GM21528 (cell line): Measurements from ENCODE around the gene BABAM2.

Source experiments
- ATAC-seq: cut with Tn5 transposase; IDR thresholded peaks from one replicate; pipeline ENCODE4 v1.9.1; 2021; ENCODE audit warnings: mild to moderate bottlenecking, moderate library complexity; ENCODE audit not compliant: unreplicated experiment, low FRiP score

Gene BABAM2

DNA sequence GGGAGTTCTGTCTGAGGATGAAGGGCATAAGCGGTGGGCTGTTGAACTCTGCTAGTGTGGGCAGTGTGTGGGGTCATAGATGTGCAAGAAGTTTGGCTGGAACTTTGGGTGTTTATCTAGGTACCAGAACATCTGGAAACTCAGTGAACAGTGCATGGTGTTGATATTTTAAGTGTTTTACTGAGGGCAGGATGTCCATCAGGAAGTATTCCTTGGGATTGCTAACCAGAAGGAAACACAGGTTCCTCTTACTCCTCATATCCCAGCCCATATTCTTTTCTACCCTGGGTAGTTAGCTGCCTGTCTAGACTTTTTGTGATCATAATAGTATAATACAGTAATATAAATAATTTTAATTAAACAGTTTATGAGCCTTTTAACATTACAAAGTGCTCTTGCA lies 15.5 kb downstream of the BABAM2 start:
- ATAC-seq = no peak

GRCh38 chr2:27907547-27907946 lies 17.0 kb downstream of the BABAM2 start:
- no peak for ATAC-seq

GRCh38 chr2:27909901-27910300 lies 19.4 kb downstream of the BABAM2 start:
- ATAC-seq = no peak

- no peak for ATAC-seq
Observed at GRCh38 chr2:27911458-27912210, 21.1 kb downstream of the BABAM2 start.

GRCh38 chr2:27912512-27912911 lies 22.0 kb downstream of the BABAM2 start:
- ATAC-seq = no peak

- no peak for ATAC-seq
Observed at GRCh38 chr2:27914041-27914804, 23.7 kb downstream of the BABAM2 start.

GRCh38 chr2:27914805-27915175 lies 24.3 kb downstream of the BABAM2 start:
- ATAC-seq = no peak

- no peak for ATAC-seq
Observed at GRCh38 chr2:27915191-27915590, 24.7 kb downstream of the BABAM2 start.

GRCh38 chr2:27915874-27916273 lies 25.3 kb downstream of the BABAM2 start:
- no peak for ATAC-seq

- no peak for ATAC-seq
Observed at GRCh38 chr2:27916293-27916995, 25.9 kb downstream of the BABAM2 start.

DNA sequence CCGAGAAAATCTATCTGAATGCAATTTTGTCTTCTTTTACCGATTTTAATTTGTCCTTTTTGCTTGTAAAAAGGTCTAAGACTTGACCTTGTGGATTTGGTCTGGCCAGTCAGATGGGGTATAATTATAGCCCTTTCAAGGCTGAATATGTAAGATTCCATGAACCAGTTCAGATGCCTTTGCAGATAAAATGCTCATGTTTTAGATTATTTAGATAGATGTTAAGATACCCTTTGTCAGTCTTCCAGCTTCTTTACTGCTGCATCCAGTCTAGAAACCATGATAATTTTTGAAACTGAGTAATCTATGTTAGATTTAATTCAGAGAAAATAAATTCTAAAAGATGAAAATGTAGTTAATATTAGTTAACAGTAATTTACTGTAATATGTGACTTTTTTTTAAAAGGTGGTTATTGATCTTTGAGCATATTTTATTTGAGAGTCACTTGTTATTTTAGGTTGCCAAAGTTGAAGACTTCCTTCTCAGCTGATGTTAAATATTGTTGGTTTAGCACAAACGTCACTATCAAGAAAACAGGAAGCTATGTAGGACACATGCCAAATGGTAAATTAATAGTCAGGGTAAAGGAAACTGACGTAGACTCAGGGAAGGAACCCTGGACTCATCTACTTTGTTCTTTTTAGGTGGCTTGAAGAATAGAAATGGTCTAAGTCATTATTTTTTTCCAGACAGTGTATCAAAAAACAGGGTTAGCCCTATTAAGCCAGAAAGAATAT lies 29.8 kb downstream of the BABAM2 start:
- no peak for ATAC-seq

DNA sequence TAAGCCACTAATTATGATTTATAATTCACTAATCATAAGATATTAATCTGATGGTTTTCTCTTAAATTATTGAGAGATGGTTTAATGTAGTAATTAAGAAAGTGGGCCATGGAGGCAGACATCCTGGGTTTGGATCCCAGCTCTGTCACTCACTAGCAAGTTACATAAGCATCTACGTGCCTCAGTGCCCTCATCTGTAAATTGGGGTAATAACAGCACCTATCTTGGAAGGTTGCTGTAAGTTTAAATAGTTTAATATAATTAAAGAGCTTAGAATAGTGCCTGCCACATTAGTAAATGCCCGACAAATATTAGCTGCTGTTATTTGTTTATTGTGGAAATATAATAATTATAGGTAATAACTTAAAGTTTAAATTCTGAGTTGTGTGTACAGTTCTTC lies 30.9 kb downstream of the BABAM2 start:
- no peak for ATAC-seq

DNA sequence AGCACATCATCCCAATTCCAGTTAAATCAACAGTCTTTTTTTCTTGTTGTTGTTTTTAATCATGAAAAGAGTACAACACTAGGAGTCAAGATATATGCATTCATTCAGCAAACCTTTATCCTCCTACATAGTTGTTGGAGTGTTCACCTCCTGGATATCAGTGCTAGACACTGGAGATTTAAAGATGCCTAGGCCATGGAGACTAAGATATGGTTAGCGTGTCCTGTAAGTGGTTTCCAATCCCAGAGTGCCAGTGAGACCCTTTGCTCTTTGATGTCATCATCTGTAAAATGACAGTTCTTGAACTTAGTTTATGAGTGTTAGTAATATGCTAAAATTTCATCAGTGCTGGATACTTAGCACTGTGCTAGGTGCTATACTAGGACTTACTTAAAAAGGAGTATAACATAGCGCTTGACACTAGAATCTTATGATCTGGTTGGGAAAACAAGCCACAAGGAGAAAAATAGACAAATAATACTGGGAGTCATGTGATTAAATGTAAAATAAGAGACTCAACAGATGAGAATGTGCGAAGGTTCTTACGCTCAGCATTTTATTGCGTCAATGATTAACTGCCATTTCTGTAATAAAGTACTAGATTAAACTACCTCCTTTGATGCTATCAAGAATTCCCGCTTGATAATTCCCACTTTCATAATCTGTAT lies 31.5 kb downstream of the BABAM2 start:
- no peak for ATAC-seq

- ATAC-seq = no peak
Observed at GRCh38 chr2:27922842-27923241, 32.3 kb downstream of the BABAM2 start.

- no peak for ATAC-seq
Observed at GRCh38 chr2:27925766-27926472, 35.4 kb downstream of the BABAM2 start.

- ATAC-seq = no peak
Observed at GRCh38 chr2:27929916-27930486, 39.5 kb downstream of the BABAM2 start.

GRCh38 chr2:27931361-27931950 lies 40.9 kb downstream of the BABAM2 start:
- ATAC-seq = no peak

DNA sequence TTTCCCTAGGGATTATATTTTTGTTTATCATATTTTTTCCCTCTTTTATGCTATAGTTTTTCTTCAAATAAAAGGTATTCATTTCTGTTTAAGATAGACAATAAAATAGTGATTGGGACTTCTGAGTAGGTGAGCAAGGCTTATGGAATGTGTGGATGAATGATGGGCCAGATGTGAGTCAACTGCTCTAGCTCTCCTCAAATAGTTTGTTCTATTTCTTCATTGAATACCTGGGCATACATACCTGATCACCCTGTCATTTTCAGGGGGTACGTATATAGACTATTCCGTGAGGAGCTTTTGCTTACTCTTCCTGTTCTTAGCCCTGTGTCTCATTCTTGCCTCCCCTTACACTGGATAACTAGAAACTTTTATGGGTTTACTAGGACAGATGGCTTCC lies 41.9 kb downstream of the BABAM2 start:
- ATAC-seq = no peak

- ATAC-seq = no peak
Observed at GRCh38 chr2:27935026-27935425, 44.5 kb downstream of the BABAM2 start.
